ENCODE results near the gene PDE9A. TPM values are rescaled to one million over a fixed set of nuclear protein-coding genes. Genes with fewer than 3 reads are reported as not detected.

PDE9A gene
- total RNA-seq, 2 donors from 2014 or later = 45.9 to 62.4 TPM

- peak; percentile 9 for DNase-seq
- Mint-ChIP-seq H3K27ac (no peak overlapping the region), H3K4me3 (no peak overlapping the region), H3K4me1 (peaks cover 22% of the 10 kb centered on the region), H3K9me3 (no peaks in the 10 kb centered on the region), H3K27me3 (ENCODE audit: insufficient read depth) (peaks cover 23% of the 10 kb centered on the region), H3K36me3 (ENCODE audit: low read depth) (no peaks in the 10 kb centered on the region)
- 92 to 95% methylated on average over 6 to 7 of the region's 7 CpGs for WGBS, 2 experiments (ENCODE audit: insufficient coverage in 1 of 2, insufficient read length in 1 of 2)
- Histone ChIP-seq H3K4me1 (ENCODE audit: control insufficient read depth, insufficient read depth, low read length) (no peaks in the 10 kb centered on the region), H3K9ac (ENCODE audit: extremely low read depth, low read length, poor library complexity, severe bottlenecking) (no peak overlapping the region), H3K36me3 (ENCODE audit: control insufficient read depth, insufficient read depth, low read length) (no peaks in the 10 kb centered on the region), H3K27ac (ENCODE audit: low read depth, low read length) (no peak overlapping the region), H3K4me3 (ENCODE audit: low read length) (no peak overlapping the region), H3K9me3 (ENCODE audit: control insufficient read depth, low read length) (no peaks in the 10 kb centered on the region), H3K27me3 (ENCODE audit: control insufficient read depth, insufficient read depth, low read length, poor library complexity, severe bottlenecking) (peaks cover 6% of the 10 kb centered on the region)
- no peak for TF ChIP-seq CTCF (conservative IDR thresholded peaks at IDR 0.05)
Measured at GRCh38 chr21:42619166-42619565, 34.3 kb upstream of the PDE9A start.

- Mint-ChIP-seq H3K36me3 (ENCODE audit: low read depth) (no peaks in the 10 kb centered on the region), H3K4me1 (peaks cover 29% of the 10 kb centered on the region), H3K9me3 (no peaks in the 10 kb centered on the region), H3K27ac (no peak overlapping the region), H3K27me3 (ENCODE audit: insufficient read depth) (peaks cover 23% of the 10 kb centered on the region), H3K4me3 (no peak overlapping the region)
- WGBS, 2 experiments (ENCODE audit: insufficient coverage in 1 of 2, insufficient read length in 1 of 2) = 93 to 94% methylated on average over 6 of the region's 6 CpGs
- no peak for TF ChIP-seq CTCF (conservative IDR thresholded peaks at IDR 0.05)
- no peak for DNase-seq
- Histone ChIP-seq H3K36me3 (ENCODE audit: control insufficient read depth, insufficient read depth, low read length) (no peaks in the 10 kb centered on the region), H3K27me3 (ENCODE audit: control insufficient read depth, insufficient read depth, low read length, poor library complexity, severe bottlenecking) (peaks cover 6% of the 10 kb centered on the region), H3K27ac (ENCODE audit: low read depth, low read length) (no peak overlapping the region), H3K4me3 (ENCODE audit: low read length) (no peak overlapping the region), H3K9me3 (ENCODE audit: control insufficient read depth, low read length) (no peaks in the 10 kb centered on the region), H3K4me1 (ENCODE audit: control insufficient read depth, insufficient read depth, low read length) (peaks cover 2% of the 10 kb centered on the region), H3K9ac (ENCODE audit: extremely low read depth, low read length, poor library complexity, severe bottlenecking) (no peak overlapping the region)
Measured at GRCh38 chr21:42619841-42620240, 33.6 kb upstream of the PDE9A start.

GRCh38 chr21:42621166-42621818 is 32.1 kb upstream of the PDE9A start:
- Histone ChIP-seq H3K4me3 (ENCODE audit: low read length) (no peak overlapping the region), H3K36me3 (ENCODE audit: control insufficient read depth, insufficient read depth, low read length) (no peaks in the 10 kb centered on the region), H3K4me1 (ENCODE audit: control insufficient read depth, insufficient read depth, low read length) (peaks cover 4% of the 10 kb centered on the region), H3K9me3 (ENCODE audit: control insufficient read depth, low read length) (no peaks in the 10 kb centered on the region), H3K27me3 (ENCODE audit: control insufficient read depth, insufficient read depth, low read length, poor library complexity, severe bottlenecking) (peaks cover 6% of the 10 kb centered on the region), H3K27ac (ENCODE audit: low read depth, low read length) (peak overlapping the region; percentile 64), H3K9ac (ENCODE audit: extremely low read depth, low read length, poor library complexity, severe bottlenecking) (no peak overlapping the region)
- no peak overlapping the region for H3K27ac Mint-ChIP-seq
- WGBS, 2 experiments (ENCODE audit: insufficient coverage in 1 of 2, insufficient read length in 1 of 2) = 85 to 87% methylated on average over 15 of the region's 15 CpGs
- H3K9me3 Mint-ChIP-seq = no peaks in the 10 kb centered on the region
- H3K27me3 Mint-ChIP-seq (ENCODE audit: insufficient read depth) = peaks cover 32% of the 10 kb centered on the region
- H3K4me3 Mint-ChIP-seq = no peak overlapping the region
- no peak for DNase-seq
- no peak for TF ChIP-seq CTCF (conservative IDR thresholded peaks at IDR 0.05)
- H3K36me3 Mint-ChIP-seq (ENCODE audit: low read depth) = no peaks in the 10 kb centered on the region
- peaks cover 35% of the 10 kb centered on the region for H3K4me1 Mint-ChIP-seq
